ENCODE results near the gene NTRK2.

Gene NTRK2

GRCh38 chr9:84949971-84950370, 280.4 kb downstream of the NTRK2 start:
- DNase-seq, result no peak

GRCh38 chr9:84950879-84951811, 281.6 kb downstream of the NTRK2 start:
- no peak for DNase-seq

- DNase-seq, result no peak
These were observed 283.8 kb downstream of the NTRK2 start for GRCh38 chr9:84953252-84953773.

GRCh38 chr9:84953797-84954705, 284.5 kb downstream of the NTRK2 start:
- peak; percentile 1 to 20 for DNase-seq

GRCh38 chr9:84955155-84955554, 285.6 kb downstream of the NTRK2 start:
- no peak for DNase-seq

- DNase-seq, result no peak
These were observed 286.4 kb downstream of the NTRK2 start for GRCh38 chr9:84955971-84956370.

- DNase-seq, result no peak
These were observed 289.8 kb downstream of the NTRK2 start for GRCh38 chr9:84959339-84959738.

GRCh38 chr9:84966876-84967830, 297.6 kb downstream of the NTRK2 start:
- no peak for DNase-seq

GRCh38 chr9:84969084-84969483, 299.6 kb downstream of the NTRK2 start:
- DNase-seq, result no peak

- no peak for DNase-seq
These were observed 300.2 kb downstream of the NTRK2 start for GRCh38 chr9:84969736-84970135.

GRCh38 chr9:84970432-84970831, 300.9 kb downstream of the NTRK2 start:
- no peak for DNase-seq

GRCh38 chr9:84971571-84971970, 302.0 kb downstream of the NTRK2 start:
- DNase-seq, result no peak

- DNase-seq, result no peak
These were observed 304.7 kb downstream of the NTRK2 start for GRCh38 chr9:84974258-84974657.

- DNase-seq, result no peak
These were observed 305.3 kb downstream of the NTRK2 start for GRCh38 chr9:84974855-84975254.

GRCh38 chr9:84975926-84976325, 306.4 kb downstream of the NTRK2 start:
- no peak for DNase-seq

GRCh38 chr9:84978661-84979060, 309.1 kb downstream of the NTRK2 start:
- DNase-seq, result no peak

- DNase-seq, result no peak
These were observed 314.2 kb downstream of the NTRK2 start for GRCh38 chr9:84983749-84984148.

GRCh38 chr9:84988621-84989020, 319.1 kb downstream of the NTRK2 start:
- no peak for DNase-seq

- no peak for DNase-seq
These were observed 320.9 kb downstream of the NTRK2 start for GRCh38 chr9:84990416-84990815.

- no peak for DNase-seq
These were observed 321.5 kb downstream of the NTRK2 start for GRCh38 chr9:84990850-84991513.

- DNase-seq, result no peak
These were observed 322.0 kb downstream of the NTRK2 start for GRCh38 chr9:84991514-84991870.

- DNase-seq, result no peak
These were observed 322.9 kb downstream of the NTRK2 start for GRCh38 chr9:84992381-84992780.

Measured in CD4-positive, alpha-beta T cell treated with Interleukin-1 beta for 1 hour (primary cell).